Measurements from ENCODE around the gene MAPK14. TPM values are rescaled to one million over a fixed set of nuclear protein-coding genes. Genes with fewer than 3 reads are reported as not detected.
"Not testable (repeated sequence)": the region's sequence is repeated elsewhere in the genome, so short reads cannot be mapped to it uniquely, and the experiment has no call there.

MAPK14 gene
- total and polyA plus RNA-seq, 5 donors from 2014 or later = 44.6 to 65.0 (median 53.8) TPM

- peaks cover 15% of the 10 kb centered on the region for H3K36me3 ChIP-seq (ENCODE audit: control insufficient read depth, insufficient read depth, low read length)
- not testable (repeated sequence) for H3K9me3 Mint-ChIP-seq; ATAC-seq (ENCODE audit: low read depth in 2 of 2); H3K4me3 ChIP-seq (ENCODE audit: low read depth, low read length); H3K9me3 ChIP-seq (ENCODE audit: control insufficient read depth in 2 of 2, low read length in 2 of 2); H3K27ac ChIP-seq (ENCODE audit: insufficient read depth, low read length, poor library complexity, severe bottlenecking); H3K27me3 Mint-ChIP-seq; DNase-seq; H3K27me3 ChIP-seq (ENCODE audit: control insufficient read depth, insufficient read depth, low read length)
- peaks cover 23 to 85% (median 37%) of the 10 kb centered on the region in 4 donors for H3K4me1 Mint-ChIP-seq
- peaks cover 51% of the 10 kb centered on the region for H3K4me1 ChIP-seq (ENCODE audit: control insufficient read depth, insufficient read depth, low read length, poor library complexity, severe bottlenecking)
- H3K4me3 Mint-ChIP-seq = peak overlapping the region; percentile 76 to 97 (median 81)
- peaks cover 11% of the 10 kb centered on the region for H3K36me3 Mint-ChIP-seq
- H3K27ac Mint-ChIP-seq = peak overlapping the region in 2 of 3 donors; percentile 76 to 91
Measured at GRCh38 chr6:36129334-36129733, 101.7 kb downstream of the MAPK14 start.

- peaks cover 13% of the 10 kb centered on the region for H3K36me3 Mint-ChIP-seq
- ATAC-seq (ENCODE audit: low read depth in 2 of 2) (peak in 1 of 2 donors; percentile 32), DNase-seq (peak in 1 of 3 donors; percentile 50)
- H3K9me3 Mint-ChIP-seq = no peaks in the 10 kb centered on the region
- peak within 1 kb of the TSS; percentile 89 to 98 (median 92) for H3K4me3 Mint-ChIP-seq
- Histone ChIP-seq H3K27ac (ENCODE audit: insufficient read depth, low read length, poor library complexity, severe bottlenecking) (peak within 1 kb of the TSS; percentile 88), H3K27me3 (ENCODE audit: control insufficient read depth, insufficient read depth, low read length) (no peaks in the 10 kb centered on the region), H3K36me3 (ENCODE audit: control insufficient read depth, insufficient read depth, low read length) (peaks cover 19% of the 10 kb centered on the region), H3K4me1 (ENCODE audit: control insufficient read depth, insufficient read depth, low read length, poor library complexity, severe bottlenecking) (peaks cover 51% of the 10 kb centered on the region), H3K4me3 (ENCODE audit: low read depth, low read length) (peak within 1 kb of the TSS; percentile 88), H3K9me3 (ENCODE audit: control insufficient read depth in 2 of 2, low read length in 2 of 2) (no peaks in the 10 kb centered on the region)
- H3K4me1 Mint-ChIP-seq = peaks cover 23 to 79% (median 35%) of the 10 kb centered on the region in 4 donors
- H3K27me3 Mint-ChIP-seq = no peaks in the 10 kb centered on the region
- peak within 1 kb of the TSS; percentile 93 to 98 (median 95) for H3K27ac Mint-ChIP-seq
Measured at GRCh38 chr6:36129941-36130666, 102.5 kb downstream of the MAPK14 start, which contains the start of gene MAPK13. Gene MAPK13 (plus strand): TSS chr6:36130513. CDS start chr6:36130583, 70 bp downstream.

GRCh38 chr6:36130667-36131510 lies 103.3 kb downstream of the MAPK14 start:
- Histone ChIP-seq H3K27me3 (ENCODE audit: control insufficient read depth, insufficient read depth, low read length) (no peaks in the 10 kb centered on the region), H3K9me3 (ENCODE audit: control insufficient read depth in 2 of 2, low read length in 2 of 2) (no peaks in the 10 kb centered on the region), H3K27ac (ENCODE audit: insufficient read depth, low read length, poor library complexity, severe bottlenecking) (peak overlapping the region; percentile 88), H3K4me1 (ENCODE audit: control insufficient read depth, insufficient read depth, low read length, poor library complexity, severe bottlenecking) (peaks cover 51% of the 10 kb centered on the region), H3K4me3 (ENCODE audit: low read depth, low read length) (peak overlapping the region; percentile 88), H3K36me3 (ENCODE audit: control insufficient read depth, insufficient read depth, low read length) (peaks cover 26% of the 10 kb centered on the region)
- ATAC-seq (ENCODE audit: low read depth in 2 of 2) = peak; percentile 41 to 47
- peak; percentile 46 to 78 (median 48) for DNase-seq
- H3K27me3 Mint-ChIP-seq = no peaks in the 10 kb centered on the region
- peaks cover 23 to 78% (median 34%) of the 10 kb centered on the region in 4 donors for H3K4me1 Mint-ChIP-seq
- no peaks in the 10 kb centered on the region for H3K9me3 Mint-ChIP-seq
- peak overlapping the region; percentile 84 to 98 (median 90) for H3K4me3 Mint-ChIP-seq
- peaks cover 16% of the 10 kb centered on the region for H3K36me3 Mint-ChIP-seq
- peak overlapping the region; percentile 93 to 95 (median 94) for H3K27ac Mint-ChIP-seq

GRCh38 chr6:36131511-36132245 lies 104.1 kb downstream of the MAPK14 start:
- Mint-ChIP-seq H3K4me3 (peak overlapping the region; percentile 84 to 98 (median 90)), H3K36me3 (peaks cover 19% of the 10 kb centered on the region), H3K27ac (peak overlapping the region; percentile 93 to 95 (median 94)), H3K27me3 (no peaks in the 10 kb centered on the region), H3K9me3 (no peaks in the 10 kb centered on the region), H3K4me1 (peaks cover 15 to 71% (median 28%) of the 10 kb centered on the region in 4 donors)
- Histone ChIP-seq H3K4me1 (ENCODE audit: control insufficient read depth, insufficient read depth, low read length, poor library complexity, severe bottlenecking) (peaks cover 46% of the 10 kb centered on the region), H3K4me3 (ENCODE audit: low read depth, low read length) (peak overlapping the region; percentile 88), H3K9me3 (ENCODE audit: control insufficient read depth in 2 of 2, low read length in 2 of 2) (no peaks in the 10 kb centered on the region), H3K36me3 (ENCODE audit: control insufficient read depth, insufficient read depth, low read length) (peaks cover 34% of the 10 kb centered on the region), H3K27ac (ENCODE audit: insufficient read depth, low read length, poor library complexity, severe bottlenecking) (peak overlapping the region; percentile 88), H3K27me3 (ENCODE audit: control insufficient read depth, insufficient read depth, low read length) (no peaks in the 10 kb centered on the region)
- DNase-seq (peak; percentile 35 to 88 (median 55)), ATAC-seq (ENCODE audit: low read depth in 2 of 2) (peak; percentile 87 to 89)

- H3K4me1 ChIP-seq (ENCODE audit: control insufficient read depth, insufficient read depth, low read length, poor library complexity, severe bottlenecking) = peaks cover 41% of the 10 kb centered on the region
- H3K36me3 Mint-ChIP-seq = peaks cover 23% of the 10 kb centered on the region
- ATAC-seq (ENCODE audit: low read depth in 2 of 2) = no peak
Measured at GRCh38 chr6:36132246-36132895, 104.8 kb downstream of the MAPK14 start.

GRCh38 chr6:36133148-36133547 lies 105.5 kb downstream of the MAPK14 start:
- no peaks in the 10 kb centered on the region for H3K9me3 ChIP-seq (ENCODE audit: control insufficient read depth in 2 of 2, low read length in 2 of 2)
- H3K27ac Mint-ChIP-seq = peak overlapping the region in 2 of 3 donors; percentile 53 to 93
- H3K27me3 ChIP-seq (ENCODE audit: control insufficient read depth, insufficient read depth, low read length) = no peaks in the 10 kb centered on the region
- H3K36me3 Mint-ChIP-seq = peaks cover 23% of the 10 kb centered on the region
- peak overlapping the region in 2 of 4 donors; percentile 92 to 98 for H3K4me3 Mint-ChIP-seq
- H3K9me3 Mint-ChIP-seq = no peaks in the 10 kb centered on the region
- H3K36me3 ChIP-seq (ENCODE audit: control insufficient read depth, insufficient read depth, low read length) = peaks cover 42% of the 10 kb centered on the region
- no peak overlapping the region for H3K4me3 ChIP-seq (ENCODE audit: low read depth, low read length)
- peaks cover 10 to 56% (median 25%) of the 10 kb centered on the region in 4 donors for H3K4me1 Mint-ChIP-seq
- peaks cover 41% of the 10 kb centered on the region for H3K4me1 ChIP-seq (ENCODE audit: control insufficient read depth, insufficient read depth, low read length, poor library complexity, severe bottlenecking)
- ATAC-seq (ENCODE audit: low read depth in 2 of 2) (no peak), DNase-seq (no peak)
- H3K27me3 Mint-ChIP-seq = no peaks in the 10 kb centered on the region
- H3K27ac ChIP-seq (ENCODE audit: insufficient read depth, low read length, poor library complexity, severe bottlenecking) = peak overlapping the region; percentile 88

More at GRCh38 chr6:36132246-36132895, 104.8 kb downstream of the MAPK14 start:
- peak overlapping the region; percentile 93 to 95 (median 94) for H3K27ac Mint-ChIP-seq
- peak overlapping the region; percentile 84 to 98 (median 90) for H3K4me3 Mint-ChIP-seq
- Histone ChIP-seq H3K27me3 (ENCODE audit: control insufficient read depth, insufficient read depth, low read length) (no peaks in the 10 kb centered on the region), H3K9me3 (ENCODE audit: control insufficient read depth in 2 of 2, low read length in 2 of 2) (no peaks in the 10 kb centered on the region), H3K27ac (ENCODE audit: insufficient read depth, low read length, poor library complexity, severe bottlenecking) (peak overlapping the region; percentile 88), H3K36me3 (ENCODE audit: control insufficient read depth, insufficient read depth, low read length) (peaks cover 38% of the 10 kb centered on the region), H3K4me3 (ENCODE audit: low read depth, low read length) (peak overlapping the region; percentile 88)
- no peaks in the 10 kb centered on the region for H3K27me3 Mint-ChIP-seq
- no peak for DNase-seq
- peaks cover 10 to 64% (median 25%) of the 10 kb centered on the region in 4 donors for H3K4me1 Mint-ChIP-seq
- H3K9me3 Mint-ChIP-seq = no peaks in the 10 kb centered on the region
